ENCODE measurements around the gene CNOT6L. TPM values are rescaled to one million over a fixed set of nuclear protein-coding genes. Genes with fewer than 3 reads are reported as not detected.

Gene CNOT6L
- total RNA-seq, 4 donors from 2014 or later = 17.4 to 25.3 (median 21.7) TPM

DNA sequence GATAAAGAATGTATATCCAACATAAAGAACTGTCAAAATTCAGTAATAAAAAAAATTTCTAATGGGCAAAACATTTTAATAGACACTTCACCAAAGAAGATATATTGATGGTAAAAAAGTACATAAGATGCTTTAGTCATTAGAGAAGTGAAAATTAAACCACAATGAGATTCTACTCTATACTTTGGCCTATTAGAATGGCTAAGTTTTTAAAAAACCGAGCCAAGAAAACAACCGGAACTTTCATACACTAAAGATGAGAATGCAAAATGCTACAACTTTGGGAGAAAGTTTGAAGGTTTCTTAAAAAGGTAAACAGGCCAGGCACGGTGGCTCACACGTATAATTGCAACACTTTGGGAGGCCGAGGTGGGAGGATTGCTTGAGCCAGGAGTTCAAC is 20.8 kb downstream of the CNOT6L start:
- WGBS = 80% methylated on average over 5 of the region's 5 CpGs
- no peak overlapping the region for H3K4me3 ChIP-seq
- TF ChIP-seq POLR2AphosphoS5 (IDR thresholded peaks at IDR 0.05) = no peak
- TF ChIP-seq POLR2A (IDR thresholded peaks at IDR 0.05; ENCODE audit: low read depth) = no peak
- no peak for TF ChIP-seq EP300 (IDR thresholded peaks at IDR 0.05)
- TF ChIP-seq, protein P1, sequence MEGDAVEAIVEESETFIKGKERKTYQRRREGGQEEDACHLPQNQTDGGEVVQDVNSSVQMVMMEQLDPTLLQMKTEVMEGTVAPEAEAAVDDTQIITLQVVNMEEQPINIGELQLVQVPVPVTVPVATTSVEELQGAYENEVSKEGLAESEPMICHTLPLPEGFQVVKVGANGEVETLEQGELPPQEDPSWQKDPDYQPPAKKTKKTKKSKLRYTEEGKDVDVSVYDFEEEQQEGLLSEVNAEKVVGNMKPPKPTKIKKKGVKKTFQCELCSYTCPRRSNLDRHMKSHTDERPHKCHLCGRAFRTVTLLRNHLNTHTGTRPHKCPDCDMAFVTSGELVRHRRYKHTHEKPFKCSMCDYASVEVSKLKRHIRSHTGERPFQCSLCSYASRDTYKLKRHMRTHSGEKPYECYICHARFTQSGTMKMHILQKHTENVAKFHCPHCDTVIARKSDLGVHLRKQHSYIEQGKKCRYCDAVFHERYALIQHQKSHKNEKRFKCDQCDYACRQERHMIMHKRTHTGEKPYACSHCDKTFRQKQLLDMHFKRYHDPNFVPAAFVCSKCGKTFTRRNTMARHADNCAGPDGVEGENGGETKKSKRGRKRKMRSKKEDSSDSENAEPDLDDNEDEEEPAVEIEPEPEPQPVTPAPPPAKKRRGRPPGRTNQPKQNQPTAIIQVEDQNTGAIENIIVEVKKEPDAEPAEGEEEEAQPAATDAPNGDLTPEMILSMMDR (IDR thresholded peaks at IDR 0.05) = no peak
- no peaks in the 10 kb centered on the region for H3K27me3 ChIP-seq
- DNase-seq (ENCODE audit: extremely low spot score) = no peak
- H3K9me3 ChIP-seq = no peaks in the 10 kb centered on the region
- H3K27ac ChIP-seq (replicated peaks in 1 of 4) = no peak overlapping the region
- H3K4me1 ChIP-seq = peaks cover 35 to 67% (median 60%) of the 10 kb centered on the region in 4 donors
- intact Hi-C loops (cut with DNase I) = no loop called here
- H3K36me3 ChIP-seq = no peaks in the 10 kb centered on the region

DNA sequence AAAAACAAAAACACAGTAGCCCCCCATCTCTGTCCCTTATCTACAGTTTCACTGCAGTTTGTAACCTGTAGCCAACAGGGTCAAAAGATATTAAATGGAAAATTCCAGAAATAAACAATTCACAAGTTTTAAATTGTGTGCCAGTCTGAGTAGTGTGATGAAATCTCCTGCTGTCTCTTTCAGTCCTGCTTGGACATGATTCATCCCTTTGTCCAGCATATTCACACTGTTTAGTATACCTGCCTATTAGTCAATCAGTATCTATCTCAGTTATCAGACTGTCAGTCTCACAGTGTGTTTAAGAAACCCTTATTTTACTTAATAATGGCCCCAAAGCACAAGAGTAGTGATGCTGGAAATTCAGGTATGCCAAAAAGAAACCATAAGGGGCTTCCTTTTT is 21.9 kb downstream of the CNOT6L start:
- Histone ChIP-seq H3K9me3 (no peaks in the 10 kb centered on the region), H3K36me3 (no peaks in the 10 kb centered on the region), H3K4me1 (peaks cover 35 to 63% (median 55%) of the 10 kb centered on the region in 4 donors), H3K27ac (replicated peaks in 1 of 4) (no peak overlapping the region), H3K27me3 (no peaks in the 10 kb centered on the region), H3K4me3 (no peak overlapping the region)
- no peak for TF ChIP-seq POLR2A (IDR thresholded peaks at IDR 0.05; ENCODE audit: low read depth)
- TF ChIP-seq POLR2AphosphoS5 (IDR thresholded peaks at IDR 0.05) = no peak
- TF ChIP-seq EP300 (IDR thresholded peaks at IDR 0.05) = no peak
- TF ChIP-seq, protein P1 (IDR thresholded peaks at IDR 0.05) = no peak
- intact Hi-C loops (cut with DNase I) = no loop called here
- DNase-seq (ENCODE audit: extremely low spot score) = no peak

DNA sequence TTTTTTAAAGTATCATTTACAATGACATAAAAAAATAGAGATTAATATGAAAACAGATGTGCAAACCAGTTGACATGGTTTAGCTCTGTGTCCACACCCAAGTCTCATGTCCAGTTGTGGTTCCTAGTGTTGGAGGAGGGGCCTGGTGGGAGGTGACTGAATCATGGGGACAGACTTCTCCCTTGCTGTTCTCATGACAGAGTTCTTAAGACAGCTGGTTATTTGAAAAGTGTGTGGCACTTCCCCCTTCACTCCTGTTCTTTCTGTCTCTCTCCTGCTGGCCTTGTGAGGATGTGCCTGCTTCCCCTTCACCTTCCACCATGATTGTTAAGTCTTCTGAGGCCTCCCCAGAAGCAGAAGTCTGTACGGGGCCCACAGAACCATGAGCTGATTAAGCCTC is 23.8 kb downstream of the CNOT6L start:
- no peaks in the 10 kb centered on the region for H3K9me3 ChIP-seq
- DNase-seq (ENCODE audit: extremely low spot score) = no peak
- no peaks in the 10 kb centered on the region for H3K27me3 ChIP-seq
- TF ChIP-seq POLR2AphosphoS5 (IDR thresholded peaks at IDR 0.05) (no peak), POLR2A (IDR thresholded peaks at IDR 0.05; ENCODE audit: low read depth) (no peak), EP300 (IDR thresholded peaks at IDR 0.05) (no peak)
- TF ChIP-seq, protein P1 (IDR thresholded peaks at IDR 0.05) = no peak
- H3K4me1 ChIP-seq = peaks cover 24 to 46% (median 42%) of the 10 kb centered on the region in 4 donors
- H3K27ac ChIP-seq (replicated peaks in 1 of 4) = no peak overlapping the region
- intact Hi-C loops (cut with DNase I) = no loop called here
- no peak overlapping the region for H3K4me3 ChIP-seq
- H3K36me3 ChIP-seq = no peaks in the 10 kb centered on the region
- WGBS = 83% methylated on average over 1 of the region's 1 CpG

DNA sequence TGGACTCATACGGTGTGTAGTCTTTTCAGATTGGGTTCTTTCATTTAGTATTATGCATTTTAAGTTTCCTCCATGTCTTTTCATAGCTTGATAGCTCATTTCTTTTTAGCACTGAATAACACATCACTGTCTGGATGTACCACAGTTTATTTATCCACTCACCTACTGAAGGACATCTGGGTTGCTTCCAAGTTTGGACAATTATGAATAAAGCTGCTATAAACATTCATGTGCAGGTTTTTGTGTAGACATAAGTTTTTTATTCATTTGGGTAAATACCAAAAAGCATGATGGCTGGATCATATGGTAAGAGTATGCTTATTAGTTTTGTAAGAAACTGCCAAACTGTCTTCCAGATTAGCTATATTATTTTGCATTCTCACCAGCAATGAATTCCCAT is 29.0 kb downstream of the CNOT6L start:
- Histone ChIP-seq H3K36me3 (no peaks in the 10 kb centered on the region), H3K4me1 (peaks cover 7 to 41% (median 28%) of the 10 kb centered on the region in 4 donors), H3K27me3 (no peaks in the 10 kb centered on the region), H3K27ac (replicated peaks in 1 of 4) (no peak overlapping the region), H3K4me3 (no peak overlapping the region), H3K9me3 (no peaks in the 10 kb centered on the region)
- no peak for TF ChIP-seq EP300 (IDR thresholded peaks at IDR 0.05)
- DNase-seq (ENCODE audit: extremely low spot score) = no peak
- intact Hi-C loops (cut with DNase I) = no loop called here
- 83% methylated on average over 1 of the region's 1 CpG for WGBS

DNA sequence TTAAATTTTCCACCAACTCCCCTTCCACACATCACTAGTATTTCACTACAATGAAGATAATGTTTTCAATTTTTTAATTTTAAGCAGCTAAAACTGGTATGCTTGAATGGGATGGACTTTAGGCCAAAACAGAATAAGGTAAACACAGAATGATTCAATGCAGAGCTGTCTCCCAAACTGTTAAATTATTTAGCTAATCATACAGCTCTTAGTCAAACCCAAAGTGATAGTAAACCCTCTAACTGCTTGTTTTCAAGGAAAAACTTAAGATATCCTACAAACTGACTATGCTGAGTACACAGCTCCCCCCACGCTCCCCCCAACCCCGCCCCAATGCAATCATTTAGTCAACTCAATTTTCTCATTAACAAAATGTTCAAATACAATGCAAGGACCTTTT is 30.2 kb downstream of the CNOT6L start:
- intact Hi-C loops (cut with DNase I) = no loop called here
- H3K9me3 ChIP-seq = no peaks in the 10 kb centered on the region
- peaks cover 7 to 41% (median 29%) of the 10 kb centered on the region in 4 donors for H3K4me1 ChIP-seq
- no peaks in the 10 kb centered on the region for H3K36me3 ChIP-seq
- no peaks in the 10 kb centered on the region for H3K27me3 ChIP-seq
- TF ChIP-seq EP300 (IDR thresholded peaks at IDR 0.05) = no peak
- no peak for TF ChIP-seq POLR2A (IDR thresholded peaks at IDR 0.05; ENCODE audit: low read depth)
- TF ChIP-seq POLR2AphosphoS5 (IDR thresholded peaks at IDR 0.05) = no peak
- TF ChIP-seq, protein P1 (IDR thresholded peaks at IDR 0.05) = no peak
- H3K4me3 ChIP-seq = no peak overlapping the region
- DNase-seq (ENCODE audit: extremely low spot score) = no peak
- H3K27ac ChIP-seq (replicated peaks in 1 of 4) = no peak overlapping the region
- 98% methylated on average over 2 of the region's 2 CpGs for WGBS

Data from esophagus muscularis mucosa (tissue), 4 donors.